ENCODE results near the gene CARD8. TPM values are rescaled to one million over a fixed set of nuclear protein-coding genes. Genes with fewer than 3 reads are reported as not detected.
"Not testable (repeated sequence)": the region's sequence is repeated elsewhere in the genome, so short reads cannot be mapped to it uniquely, and the experiment has no call there.

CARD8 gene, protein sequence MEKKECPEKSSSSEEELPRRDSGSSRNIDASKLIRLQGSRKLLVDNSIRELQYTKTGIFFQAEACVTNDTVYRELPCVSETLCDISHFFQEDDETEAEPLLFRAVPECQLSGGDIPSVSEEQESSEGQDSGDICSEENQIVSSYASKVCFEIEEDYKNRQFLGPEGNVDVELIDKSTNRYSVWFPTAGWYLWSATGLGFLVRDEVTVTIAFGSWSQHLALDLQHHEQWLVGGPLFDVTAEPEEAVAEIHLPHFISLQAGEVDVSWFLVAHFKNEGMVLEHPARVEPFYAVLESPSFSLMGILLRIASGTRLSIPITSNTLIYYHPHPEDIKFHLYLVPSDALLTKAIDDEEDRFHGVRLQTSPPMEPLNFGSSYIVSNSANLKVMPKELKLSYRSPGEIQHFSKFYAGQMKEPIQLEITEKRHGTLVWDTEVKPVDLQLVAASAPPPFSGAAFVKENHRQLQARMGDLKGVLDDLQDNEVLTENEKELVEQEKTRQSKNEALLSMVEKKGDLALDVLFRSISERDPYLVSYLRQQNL
- total RNA-seq: 185 and 191 TPM in 2 replicates

DNA sequence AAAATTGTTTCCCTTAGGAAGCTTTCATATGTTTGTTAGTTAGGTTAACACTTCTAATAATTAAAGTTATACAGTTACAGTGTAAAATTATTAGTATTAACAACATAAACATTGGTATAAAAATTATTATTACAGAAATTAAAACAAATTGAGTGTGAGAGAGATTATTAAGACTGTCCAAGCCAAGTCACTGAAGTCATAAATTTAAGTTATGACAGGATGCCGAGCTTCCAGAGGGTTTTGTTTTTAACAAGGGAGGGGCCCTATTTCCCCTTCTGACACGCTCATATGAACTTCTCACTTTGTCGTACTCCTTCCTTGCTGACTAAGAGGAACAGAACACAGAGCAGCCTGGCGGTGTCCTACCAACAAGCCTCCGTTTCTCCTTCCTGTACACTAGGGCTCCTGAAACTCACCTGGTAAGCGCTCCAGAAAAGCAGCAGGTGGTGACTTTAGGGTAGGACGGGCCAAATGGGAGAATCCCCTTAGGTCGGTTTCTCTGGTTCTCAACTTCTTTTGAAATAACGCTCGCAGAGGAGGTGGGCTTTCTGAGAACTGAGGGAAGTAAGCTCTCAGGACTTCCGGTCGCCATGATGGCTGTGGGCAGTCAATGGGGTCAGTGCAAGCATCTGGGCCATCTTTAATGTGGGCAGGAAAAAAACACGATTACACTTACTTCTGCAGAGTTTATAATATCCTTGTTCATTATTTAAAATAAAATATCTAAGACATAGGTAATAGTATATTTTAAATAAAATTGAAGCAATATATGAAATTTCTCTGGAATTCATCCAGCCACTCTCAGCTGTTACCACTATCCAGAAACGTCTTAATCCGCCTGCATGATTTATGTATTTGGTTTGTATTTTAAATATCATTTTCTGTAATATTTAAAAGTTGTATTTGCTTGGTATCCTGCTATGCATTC lies at the start of gene CARD8:
Gene CARD8 (minus strand): TSS at position 537 of the 928 bp plus-strand sequence. CDS start 14,892 bp downstream, outside the sequence.
- intact Hi-C loops (cut with micrococcal nuclease): loop anchor here (1.0 to 2.0 kb wide), 5 partner anchors 11 to 213 kb away; partner anchors contain the start of genes CYTH2, LIG1, TMEM143 and ZSWIM9

DNA sequence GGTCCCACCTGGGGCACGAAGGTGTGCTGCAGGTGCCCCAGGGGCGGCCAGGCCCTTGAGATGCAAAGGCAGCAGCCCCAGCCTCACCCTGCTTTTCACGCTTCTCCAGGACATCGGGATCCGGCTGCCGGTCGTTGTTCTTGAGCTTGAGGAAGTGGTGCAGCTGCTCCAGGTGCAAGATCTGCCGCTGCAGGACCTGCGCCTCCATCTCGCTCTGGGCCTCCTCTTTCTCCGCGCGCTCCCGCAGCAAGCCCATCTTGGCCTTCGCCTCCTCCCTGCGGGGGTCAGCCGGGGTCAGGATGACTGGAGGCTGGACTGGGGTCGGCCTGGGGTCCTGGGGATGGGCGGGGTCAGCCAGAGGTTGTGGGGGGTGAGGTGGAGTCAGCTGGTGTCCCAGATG lies 48.2 kb upstream of the CARD8 start:
- intact Hi-C loops (cut with micrococcal nuclease): no loop called here

DNA sequence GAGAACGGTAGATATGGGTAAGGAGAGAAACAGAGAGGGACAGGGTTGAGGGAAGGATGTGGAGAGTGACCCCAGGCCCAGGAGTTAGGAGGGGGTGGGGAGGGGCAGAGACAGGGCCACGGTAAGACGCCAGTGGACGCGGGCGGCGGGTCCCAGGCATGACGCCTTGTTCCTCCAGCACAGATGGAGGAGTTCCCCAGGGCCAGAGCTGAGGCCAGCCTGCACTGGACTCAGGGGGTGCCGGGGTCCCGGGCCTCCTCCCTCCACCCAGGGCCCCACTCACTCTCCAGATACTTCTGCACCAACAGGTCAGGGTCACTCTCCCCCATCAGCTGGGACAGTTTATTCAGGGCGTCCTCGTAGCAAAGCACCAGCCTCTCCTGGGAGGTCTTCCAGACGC lies 47.7 kb upstream of the CARD8 start:
- intact Hi-C loops (cut with micrococcal nuclease): no loop called here

DNA sequence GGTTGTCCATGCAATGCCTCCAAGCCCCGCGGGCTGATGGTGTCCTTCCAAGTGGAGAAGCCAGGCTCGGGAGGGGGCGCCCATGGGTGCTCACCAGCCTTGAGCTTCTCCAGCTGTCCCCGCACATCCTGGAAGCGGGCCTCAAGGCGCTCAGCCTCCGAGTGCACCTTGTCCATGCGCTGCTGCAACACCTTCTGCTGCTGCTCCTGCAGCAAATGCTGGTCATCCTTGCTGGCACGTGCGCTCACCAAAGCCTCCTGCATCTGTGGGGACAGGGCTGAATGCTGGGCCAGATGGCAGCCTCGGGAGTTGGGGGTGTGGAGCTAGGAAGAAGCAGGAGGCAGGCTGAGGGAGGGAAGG lies 46.9 kb upstream of the CARD8 start:
- intact Hi-C loops (cut with micrococcal nuclease): no loop called here

DNA sequence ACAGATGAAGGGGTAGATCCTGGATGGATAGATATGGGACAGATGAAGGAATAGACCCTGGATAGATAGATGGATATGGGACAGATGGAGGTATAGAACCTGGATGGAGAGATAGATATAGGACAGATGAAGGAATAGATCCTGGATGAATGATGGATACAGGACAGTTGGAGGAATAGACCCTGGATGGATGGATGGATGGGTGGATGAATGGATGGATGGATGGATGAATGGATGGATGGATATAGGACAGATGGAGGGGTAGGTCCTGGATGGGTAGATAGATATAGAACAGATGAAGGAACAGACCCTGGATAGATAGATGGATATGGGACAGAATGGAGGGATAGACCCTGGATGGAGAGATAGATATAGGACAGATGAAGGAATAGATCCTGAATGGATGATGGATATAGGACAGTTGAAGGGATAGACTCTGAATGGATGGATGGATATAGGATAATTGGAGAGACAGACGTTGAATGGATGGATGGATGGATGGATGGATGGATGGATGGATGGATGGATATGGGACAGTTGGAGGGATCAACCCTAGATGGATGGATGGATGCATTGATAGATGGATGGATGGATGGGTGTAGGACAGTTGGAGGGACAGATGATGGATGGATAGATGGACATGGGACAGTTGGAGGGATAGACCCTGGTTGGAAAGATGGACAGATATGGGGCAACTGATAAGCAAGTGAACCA lies 46.3 kb upstream of the CARD8 start:
- intact Hi-C loops (cut with micrococcal nuclease): no loop called here

DNA sequence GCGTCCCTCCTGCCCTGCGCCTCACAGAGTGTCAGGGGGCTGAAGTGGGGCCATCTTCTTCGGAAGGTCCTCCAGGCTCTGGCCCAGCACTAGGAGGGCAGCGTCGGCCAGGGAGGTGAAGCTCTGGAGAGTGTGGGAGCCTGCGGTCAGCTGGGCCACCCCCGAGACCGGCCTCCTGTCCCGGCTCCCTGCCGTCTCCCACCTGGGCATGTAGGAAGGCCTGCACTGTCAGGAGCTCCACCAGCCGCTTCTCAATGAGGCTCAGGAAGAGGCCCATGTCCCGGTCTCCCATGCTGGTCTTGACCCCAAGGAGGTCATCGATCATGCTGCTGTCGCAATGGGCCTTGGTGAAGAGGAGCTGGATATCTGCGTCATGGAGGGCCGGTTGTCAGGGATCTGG lies 42.3 kb upstream of the CARD8 start:
- intact Hi-C loops (cut with micrococcal nuclease): no loop called here

DNA sequence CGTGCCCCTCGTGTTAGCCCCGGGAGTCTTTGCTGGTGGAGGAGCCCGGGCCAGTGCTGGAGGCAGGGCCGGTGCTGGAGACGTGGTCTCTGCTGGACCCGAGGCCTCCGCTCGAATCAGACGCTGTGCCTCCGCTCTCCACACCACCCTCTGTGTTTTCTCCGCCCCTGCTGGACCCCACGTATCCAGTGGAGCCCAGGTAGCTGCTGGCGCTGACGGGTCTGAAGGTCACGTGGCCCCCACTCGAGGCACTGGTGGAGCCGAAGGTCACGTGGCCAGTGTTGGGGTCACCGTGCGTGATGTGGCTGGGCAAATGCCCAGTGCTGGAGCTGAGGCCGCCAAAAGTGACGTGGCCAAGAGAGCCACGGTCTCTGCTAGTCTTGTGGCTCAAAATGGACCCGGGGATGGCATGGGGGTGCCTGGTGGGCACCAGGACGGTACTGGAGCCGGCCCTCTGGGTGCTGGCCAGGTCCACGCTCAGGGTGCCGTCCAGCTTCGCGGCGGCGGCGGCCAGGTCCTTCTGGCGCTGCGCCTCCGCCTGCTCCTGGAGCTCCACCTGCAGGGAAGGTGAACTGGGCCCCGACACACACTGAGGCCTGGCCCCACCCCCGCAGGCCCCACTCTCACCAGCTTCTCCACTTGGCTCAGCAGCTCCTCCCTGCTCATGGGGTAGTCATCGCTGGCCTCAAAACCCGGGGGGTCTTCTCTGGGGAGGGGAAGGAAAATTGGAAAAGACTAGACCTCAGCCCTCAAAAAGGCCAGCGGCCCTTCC lies 41.4 kb upstream of the CARD8 start:
- intact Hi-C loops (cut with micrococcal nuclease): no loop called here

DNA sequence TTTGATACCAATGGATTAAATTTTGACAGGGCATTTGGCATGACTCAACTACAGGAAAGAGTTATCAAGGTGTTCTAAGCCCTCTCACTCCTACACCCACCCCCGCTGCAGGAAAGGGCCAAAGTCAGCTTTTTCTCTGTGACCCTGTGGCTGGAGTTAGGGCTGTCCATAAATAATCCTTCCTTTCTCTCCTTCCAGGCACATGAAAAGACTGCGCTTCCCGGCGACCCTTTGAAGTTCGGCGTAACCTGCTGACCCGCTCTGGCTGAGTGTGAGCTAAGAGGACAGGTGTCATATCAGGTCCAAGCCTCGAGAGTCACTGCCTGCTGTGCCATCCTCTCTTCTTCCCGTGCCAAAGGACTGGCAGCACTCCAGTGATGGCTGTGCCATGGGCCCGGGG lies 39.7 kb upstream of the CARD8 start:
- intact Hi-C loops (cut with micrococcal nuclease): no loop called here

DNA sequence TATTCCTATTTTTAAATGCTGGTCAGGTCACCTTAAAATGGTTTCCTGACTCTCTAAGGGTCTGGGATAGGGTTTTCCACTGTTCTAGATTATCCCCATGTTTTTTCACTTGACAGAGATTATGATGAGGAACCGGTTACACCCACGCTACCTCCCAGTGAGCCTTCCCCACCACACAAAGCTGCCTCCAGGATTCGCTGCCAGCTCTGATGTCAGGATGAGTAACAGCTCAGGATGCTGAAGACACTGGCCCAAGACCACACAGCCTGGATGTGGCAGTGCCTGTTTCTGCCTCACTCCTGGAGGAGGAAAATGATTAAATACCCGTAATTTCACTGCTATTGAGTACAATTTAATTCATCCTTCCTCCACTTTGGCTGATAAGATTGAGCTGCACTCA lies 37.1 kb upstream of the CARD8 start:
- intact Hi-C loops (cut with micrococcal nuclease): no loop called here

DNA sequence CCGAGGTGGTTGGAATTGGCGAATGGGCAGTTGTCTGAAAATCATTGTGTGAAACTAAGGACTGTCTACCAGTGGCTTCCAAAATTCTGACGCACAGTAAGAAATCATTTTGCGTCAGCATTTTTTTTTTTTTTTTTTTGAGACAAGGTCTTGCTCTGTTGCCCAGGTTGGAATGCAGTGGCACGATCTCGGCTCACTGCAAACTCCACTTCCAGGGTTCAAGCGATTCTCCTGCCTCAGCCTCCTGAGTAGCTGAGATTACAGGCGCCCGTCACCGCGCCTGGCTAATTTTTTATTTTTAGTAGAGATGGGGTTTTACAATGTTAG lies 35.7 kb upstream of the CARD8 start:
- intact Hi-C loops (cut with micrococcal nuclease): loop anchor here (1.0 kb wide), 2 partner anchors 24 to 328 kb away; no protein-coding TSS in a partner anchor

DNA sequence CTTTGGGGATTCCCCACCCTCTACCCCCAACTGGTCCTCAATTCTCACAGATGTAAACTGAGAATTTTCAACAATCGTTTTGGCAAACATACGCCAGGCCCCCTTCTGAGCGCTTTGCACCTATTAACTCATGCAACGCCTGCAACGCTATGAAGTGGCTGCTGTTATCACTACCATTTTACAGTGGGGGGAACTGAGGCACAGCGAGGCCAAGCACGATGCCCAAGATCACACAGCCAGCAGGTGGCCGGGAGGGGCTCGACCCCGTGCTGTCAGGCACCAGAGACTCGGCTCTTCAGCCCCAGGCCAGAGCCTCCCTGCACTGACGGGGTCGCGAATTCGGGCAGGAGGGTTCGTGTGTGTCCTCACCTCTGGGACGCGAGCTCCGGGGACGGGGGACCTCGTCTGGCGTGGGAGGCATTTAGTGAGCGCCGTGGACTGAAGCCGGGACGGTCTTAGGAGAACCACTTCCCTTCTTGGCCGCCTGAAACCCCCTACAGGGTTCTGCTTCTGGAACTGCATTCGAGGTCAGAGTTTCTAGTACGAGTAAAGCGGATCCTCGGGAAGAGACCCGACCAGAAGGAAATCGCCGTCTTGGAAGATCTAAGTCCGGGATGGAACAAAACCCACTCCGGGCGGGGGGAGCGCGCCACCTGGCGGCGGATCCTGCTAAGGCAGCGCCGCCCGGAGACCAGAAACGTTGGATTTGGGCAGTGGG lies 35.2 kb upstream of the CARD8 start:
- intact Hi-C loops (cut with micrococcal nuclease): loop anchor here (1.0 kb wide), 2 partner anchors 24 to 328 kb away; no protein-coding TSS in a partner anchor

DNA sequence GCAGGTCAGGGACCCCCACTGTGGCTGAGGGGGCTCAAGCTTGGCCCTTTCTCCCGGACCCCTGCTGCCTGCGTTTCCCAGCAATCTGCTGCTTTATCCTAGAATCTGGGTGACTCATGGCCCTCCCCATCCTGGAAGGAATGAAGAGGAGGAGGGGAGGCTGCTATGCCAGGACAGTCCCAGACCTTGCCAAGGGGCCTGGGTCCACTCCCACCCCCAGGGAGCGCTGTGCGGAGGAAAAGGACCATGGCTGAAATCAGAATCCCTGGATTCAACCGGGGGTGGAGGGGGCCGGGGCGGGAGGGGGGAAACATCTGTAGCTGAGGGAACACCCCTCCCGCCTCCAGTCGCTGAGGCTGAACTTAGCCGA lies 34.7 kb upstream of the CARD8 start:
- intact Hi-C loops (cut with micrococcal nuclease): no loop called here

DNA sequence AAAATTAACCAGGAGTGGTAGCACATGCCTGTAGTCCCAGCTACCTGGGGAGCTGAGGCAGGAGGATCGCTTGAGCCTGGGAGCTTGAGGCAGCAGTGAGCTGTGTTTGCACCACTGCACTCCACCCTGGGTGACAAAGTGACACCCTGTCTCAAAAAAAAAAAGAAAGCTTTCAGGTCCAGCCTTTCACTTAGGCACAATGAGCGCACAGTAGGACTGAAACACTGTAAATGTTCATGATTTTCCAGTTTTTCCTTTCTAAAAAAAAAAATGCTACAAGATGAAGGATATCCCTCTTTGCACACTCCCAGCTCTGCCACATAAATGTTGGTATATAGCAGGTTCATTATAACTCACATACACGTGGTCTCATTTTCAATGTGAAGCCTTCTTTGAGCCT lies 32.0 kb upstream of the CARD8 start:
- intact Hi-C loops (cut with micrococcal nuclease): no loop called here

DNA sequence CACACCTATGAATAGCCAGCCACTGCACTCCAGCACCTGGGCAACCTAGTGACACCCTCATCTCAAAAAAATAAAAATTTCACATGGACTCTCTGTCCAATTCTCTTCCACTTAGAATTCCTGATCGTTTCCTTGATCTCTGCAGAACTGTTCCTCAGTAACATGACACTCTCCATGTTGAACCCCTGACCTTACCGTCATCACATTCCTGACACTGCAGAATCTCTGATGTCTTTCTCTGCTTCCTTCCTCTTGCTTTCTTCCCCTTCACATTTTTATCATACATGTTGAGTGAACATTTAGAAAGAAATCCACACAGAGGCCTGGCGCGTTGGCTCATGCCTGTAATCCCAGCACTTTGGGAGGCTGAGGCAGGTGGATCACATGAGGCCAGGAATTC lies 29.2 kb upstream of the CARD8 start:
- intact Hi-C loops (cut with micrococcal nuclease): no loop called here

DNA sequence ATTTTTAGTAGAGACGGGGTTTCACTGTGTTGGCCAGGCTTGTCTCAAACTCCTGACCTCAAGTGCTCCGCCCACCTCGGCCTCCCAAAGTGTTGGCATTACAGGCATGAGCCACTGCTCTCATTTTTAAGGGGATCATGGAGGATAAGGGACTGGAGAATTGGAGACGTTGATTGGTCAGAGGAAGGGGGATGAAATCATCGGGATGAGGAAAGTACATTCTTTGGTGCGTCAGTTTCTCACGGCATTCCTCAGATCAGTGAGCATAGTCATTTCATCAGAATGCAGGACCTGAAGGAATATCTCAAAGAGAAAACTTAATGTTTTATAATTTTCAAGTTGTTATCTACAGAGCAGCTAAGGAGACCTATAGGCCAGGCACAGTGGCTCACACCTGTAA lies 28.2 kb upstream of the CARD8 start:
- intact Hi-C loops (cut with micrococcal nuclease): no loop called here

DNA sequence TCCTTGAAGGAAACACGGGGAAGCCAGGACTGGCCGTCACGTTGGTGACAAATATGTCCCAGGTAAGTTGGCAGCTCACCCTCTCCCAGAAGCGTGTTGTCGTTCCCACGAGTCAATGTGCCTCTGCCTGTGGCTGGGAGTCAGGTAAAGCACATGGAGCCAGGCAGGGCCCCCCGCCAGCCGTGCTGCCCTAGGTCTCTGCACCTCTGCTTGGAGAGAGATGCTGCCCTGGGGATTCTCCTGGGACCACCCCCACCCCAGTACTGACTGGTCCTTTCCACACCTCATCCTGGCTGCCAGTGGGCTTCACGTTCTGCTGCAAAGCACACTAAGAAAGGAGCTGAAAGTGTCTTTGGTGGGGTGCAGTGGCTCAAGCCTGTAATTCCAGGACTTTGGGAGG lies 24.0 kb upstream of the CARD8 start:
- intact Hi-C loops (cut with micrococcal nuclease): no loop called here

DNA sequence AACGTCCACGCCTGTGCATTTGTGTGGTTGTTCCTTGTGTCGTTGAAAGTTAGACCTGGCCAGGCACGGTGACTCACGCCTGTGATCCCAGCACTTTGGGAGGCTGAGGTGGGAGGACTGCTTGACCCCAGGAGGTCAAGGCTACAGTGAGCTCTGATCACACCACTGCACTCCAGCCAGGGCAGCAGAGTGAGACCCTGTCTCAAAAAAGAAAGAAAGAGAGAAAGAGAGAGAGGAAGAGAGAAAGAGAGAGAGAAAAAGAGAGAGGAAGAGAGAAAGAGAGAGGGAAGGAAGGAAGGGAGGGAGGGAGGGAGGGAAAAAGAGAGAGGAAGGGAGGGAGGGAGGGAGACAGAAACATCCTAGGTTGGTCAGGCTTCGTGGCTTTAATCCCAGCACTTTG lies 19.2 kb upstream of the CARD8 start:
- intact Hi-C loops (cut with micrococcal nuclease): no loop called here

DNA sequence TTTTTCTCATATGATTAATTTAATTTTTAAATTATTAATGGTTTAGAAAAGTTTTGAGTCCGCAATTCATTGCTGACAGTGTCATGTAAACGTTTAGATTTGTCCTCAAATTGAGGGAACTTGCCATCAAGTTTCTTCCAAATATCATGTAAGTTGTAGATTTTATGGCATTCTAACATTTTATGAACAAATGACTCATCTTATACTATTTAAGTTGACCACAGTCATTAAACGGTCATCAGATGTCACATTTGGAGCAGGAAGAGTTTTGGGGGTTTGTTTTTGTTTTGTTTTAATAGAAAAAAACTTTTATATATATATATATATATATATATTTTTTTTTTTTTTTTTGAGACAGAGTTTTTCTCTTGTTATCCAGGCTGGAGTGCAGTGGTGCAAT lies 18.5 kb upstream of the CARD8 start:
- intact Hi-C loops (cut with micrococcal nuclease): no loop called here

DNA sequence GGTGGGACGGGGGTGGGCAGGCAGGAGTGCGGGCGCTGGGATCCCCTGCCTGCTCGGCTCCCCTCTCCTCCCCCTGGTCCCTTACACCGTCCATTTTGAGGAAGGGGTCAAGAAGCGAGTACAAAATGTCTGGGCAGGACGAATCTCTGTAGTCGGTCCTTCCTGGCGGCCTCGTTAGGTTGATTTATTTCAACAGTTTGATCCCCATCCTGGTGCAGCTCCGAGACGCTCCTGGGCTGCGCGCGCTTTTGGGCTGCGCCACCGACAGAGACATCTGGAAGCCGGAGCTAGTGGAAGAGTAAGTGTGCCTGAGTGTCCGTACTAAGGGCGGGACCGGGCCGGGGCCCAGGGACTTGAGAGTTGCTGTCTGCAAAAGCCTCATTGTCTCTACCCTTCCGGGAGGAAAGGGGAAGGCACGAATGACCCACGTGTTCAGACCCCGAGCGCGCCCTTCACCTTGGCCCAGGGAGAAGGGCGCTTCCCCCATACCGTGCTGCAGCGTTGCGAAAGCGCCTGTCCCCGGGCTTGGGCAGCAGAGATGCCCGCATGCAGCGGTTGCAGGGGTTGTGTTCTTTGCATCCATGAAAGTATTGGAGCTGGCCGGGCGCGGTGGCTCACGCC lies 15.9 kb upstream of the CARD8 start:
- intact Hi-C loops (cut with micrococcal nuclease): no loop called here

DNA sequence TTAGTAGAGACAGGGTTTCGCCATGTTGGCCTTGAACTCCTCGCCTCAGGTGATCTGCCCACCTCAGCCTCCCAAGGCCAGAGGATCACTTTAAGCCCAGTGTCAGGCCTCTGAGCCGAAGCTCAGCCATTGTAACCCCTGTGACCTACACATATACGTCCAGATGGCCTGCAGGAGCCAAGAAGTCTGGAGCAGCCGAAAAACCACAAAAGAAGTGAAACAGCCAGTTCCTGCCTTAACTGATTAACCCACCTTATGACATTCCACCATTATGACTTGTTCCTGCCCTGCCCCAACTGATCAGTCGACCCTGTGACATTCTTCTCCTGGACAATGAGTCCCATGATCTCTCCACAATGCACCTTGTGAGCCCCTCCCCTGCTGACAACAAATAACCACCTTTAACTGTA lies 13.9 kb upstream of the CARD8 start:
- intact Hi-C loops (cut with micrococcal nuclease): not testable (repeated sequence)

All from T-helper 1 cell treated with Interleukin-12 subunit alpha and Interleukin-12 subunit beta and Interleukin-4 antibody, amounts not matched to agents 30 ng/mL and 1 ng/mL, for 36 hours (primary cell).